Small intestine (tissue), 7 donors: Measurements from ENCODE around the gene SRC. TPM values are rescaled to one million over a fixed set of nuclear protein-coding genes. Genes with fewer than 3 reads are reported as not detected.

Experiments
- DNase-seq, 2 donors: peaks; one replicate each; pipeline versions ENCODE4 v3.0.0 to v3.0.0-alpha.2; 2013
- FAIRE-seq: peaks from 2 replicates; lab custom pipeline; 2012; peaks lifted over from hg19 to GRCh38; lab: Jason Lieb, UNC
- H3K27ac ChIP-seq, 3 donors: one replicate each; pipeline ENCODE4 v1.5.1; 2013; ENCODE audit warnings: low read length in 2 of 3, mild to moderate bottlenecking in 2 of 3, control low read depth in 1 of 3, inconsistent platforms in 1 of 3, low read depth in 1 of 3, moderate library complexity in 1 of 3
- H3K27me3 ChIP-seq, 3 donors: one replicate each; pipeline ENCODE4 v1.6.1; 2013; ENCODE audit warnings: low read length in 3 of 3, inconsistent platforms in 1 of 3; ENCODE audit not compliant: control insufficient read depth in 3 of 3, insufficient read depth in 3 of 3
- H3K36me3 ChIP-seq, 3 donors: one replicate each; pipeline ENCODE4 v1.6.1; 2013; ENCODE audit warnings: low read length in 3 of 3, inconsistent platforms in 1 of 3, low read depth in 1 of 3, mild to moderate bottlenecking in 1 of 3, moderate library complexity in 1 of 3; ENCODE audit not compliant: control insufficient read depth in 3 of 3, insufficient read depth in 2 of 3
- H3K4me1 ChIP-seq, 3 donors: one replicate each; pipeline ENCODE4 v1.6.1; 2013; ENCODE audit warnings: low read length in 2 of 3, inconsistent platforms in 1 of 3, low read depth in 1 of 3, mild to moderate bottlenecking in 1 of 3, moderate library complexity in 1 of 3; ENCODE audit not compliant: control insufficient read depth in 3 of 3, insufficient read depth in 2 of 3
- H3K4me3 ChIP-seq, 3 donors: one replicate each; pipeline ENCODE4 v1.5.1; 2013; ENCODE audit warnings: low read length in 3 of 3, control low read depth in 1 of 3, inconsistent platforms in 1 of 3, low read depth in 1 of 3, mild to moderate bottlenecking in 1 of 3, moderate library complexity in 1 of 3
- H3K9me3 ChIP-seq, 2 donors: one replicate each; pipeline ENCODE4 v1.6.1; 2013; ENCODE audit warnings: low read depth in 1 of 2, low read length in 1 of 2; ENCODE audit not compliant: control insufficient read depth in 2 of 2, insufficient read depth in 1 of 2
- WGBS, 3 donors: extraction: QIAGEN DNeasy Blood & Tissue Kit; methylation state at CpG; one replicate each; pipeline ENCODE4 v1.1.7; 2013; 5-methylcytosine and 5-hydroxymethylcytosine counted together
- polyA plus RNA-seq, 4 donors: library from polyadenylated mRNA; stranded (reverse) in 3 of 4; unstranded in 1 of 4; fragments of 200-250 nt in 3 of 4; fragments of 120-200 nt in 1 of 4; gene quantifications; one replicate each; pipeline versions ENCODE4 v1.2.1 to v1.2.3, GENCODE V29; 2013
- donor health status: healthy with polysubstance abuse.
- donor health status: control.
- donor health status: control.
- donor health status: Bipolar disorder and iron deficiency.
- donor health status: healthy.

Gene SRC
- polyA plus RNA-seq, 4 donors = 70.8 to 173 (median 95.3) TPM

GRCh38 chr20:37342231-37343177 is 3.4 kb upstream of the SRC start:
- Histone ChIP-seq H3K27me3 (no peaks in the 10 kb centered on the region), H3K27ac (peak overlapping the region in 2 of 3 donors; percentile 89 to 96), H3K4me1 (peaks cover 4 to 32% (median 6%) of the 10 kb centered on the region in 3 donors), H3K4me3 (no peak overlapping the region), H3K36me3 (peaks cover 0 to 8% (median 0%) of the 10 kb centered on the region in 3 donors), H3K9me3 (no peaks in the 10 kb centered on the region)
- FAIRE-seq = no peak
- DNase-seq = no peak
- WGBS, 3 donors = 84 to 91% (median 85%) methylated on average over 4 of the region's 4 CpGs

GRCh38 chr20:37343212-37343993 is 2.5 kb upstream of the SRC start:
- 27 to 46% (median 37%) methylated on average over 12 of the region's 12 CpGs for WGBS, 3 donors

GRCh38 chr20:37343994-37344355 is 2.0 kb upstream of the SRC start:
- no peak overlapping the region for H3K4me3 ChIP-seq
- H3K9me3 ChIP-seq = no peaks in the 10 kb centered on the region
- H3K27me3 ChIP-seq = no peaks in the 10 kb centered on the region
- H3K4me1 ChIP-seq = peaks cover 5 to 45% (median 6%) of the 10 kb centered on the region in 3 donors
- peaks cover 0 to 22% (median 0%) of the 10 kb centered on the region in 3 donors for H3K36me3 ChIP-seq
- FAIRE-seq (no peak), DNase-seq (no peak)
- WGBS, 3 donors = 46 to 71% (median 54%) methylated on average over 4 of the region's 4 CpGs
- H3K27ac ChIP-seq = peak overlapping the region; percentile 87 to 96 (median 89)

More at GRCh38 chr20:37343212-37343993, 2.5 kb upstream of the SRC start:
- H3K9me3 ChIP-seq = no peaks in the 10 kb centered on the region
- FAIRE-seq (no peak), DNase-seq (peak; percentile 80 to 97)
- H3K27ac ChIP-seq = peak overlapping the region; percentile 87 to 96 (median 89)
- H3K4me3 ChIP-seq = no peak overlapping the region
- H3K36me3 ChIP-seq = peaks cover 0 to 17% (median 0%) of the 10 kb centered on the region in 3 donors
- H3K4me1 ChIP-seq = peaks cover 5 to 41% (median 6%) of the 10 kb centered on the region in 3 donors
- H3K27me3 ChIP-seq = no peaks in the 10 kb centered on the region

- H3K4me1 ChIP-seq = peaks cover 5 to 52% (median 8%) of the 10 kb centered on the region in 3 donors
- 27 to 68% (median 44%) methylated on average over 10 of the region's 10 CpGs for WGBS, 3 donors
- H3K9me3 ChIP-seq = no peaks in the 10 kb centered on the region
- H3K27ac ChIP-seq = peak overlapping the region; percentile 87 to 96 (median 89)
- peak overlapping the region; percentile 71 to 86 (median 78) for H3K4me3 ChIP-seq
- no peak for FAIRE-seq
- DNase-seq = peak; percentile 89 to 95
- H3K36me3 ChIP-seq = peaks cover 0 to 30% (median 0%) of the 10 kb centered on the region in 3 donors
- H3K27me3 ChIP-seq = no peaks in the 10 kb centered on the region
Observed at GRCh38 chr20:37344506-37345338, 1.2 kb upstream of the SRC start.

GRCh38 chr20:37346236-37346534 is 245 bp downstream of the SRC start:
- Histone ChIP-seq H3K27me3 (no peaks in the 10 kb centered on the region), H3K4me1 (peaks cover 5 to 55% (median 8%) of the 10 kb centered on the region in 3 donors), H3K9me3 (no peaks in the 10 kb centered on the region), H3K27ac (peak overlapping the region; percentile 87 to 96 (median 89)), H3K4me3 (peak overlapping the region; percentile 71 to 86 (median 78)), H3K36me3 (peaks cover 0 to 44% (median 0%) of the 10 kb centered on the region in 3 donors)
- DNase-seq (no peak), FAIRE-seq (no peak)
- 0 to 2% methylated on average over 4 to 35 of the region's 35 CpGs; no CpG with 5 or more reads in 1 of the 3 donors for WGBS, 3 donors

- 13 to 22% (median 22%) methylated on average over 12 to 22 of the region's 22 CpGs for WGBS, 3 donors
- peak in 1 of 2 donors; percentile 41 for DNase-seq
- FAIRE-seq = no peak
- Histone ChIP-seq H3K4me1 (peaks cover 5 to 55% (median 8%) of the 10 kb centered on the region in 3 donors), H3K4me3 (peak overlapping the region; percentile 71 to 86 (median 78)), H3K27me3 (no peaks in the 10 kb centered on the region), H3K9me3 (no peaks in the 10 kb centered on the region), H3K27ac (peak overlapping the region; percentile 46 to 96 (median 89)), H3K36me3 (peaks cover 0 to 50% (median 0%) of the 10 kb centered on the region in 3 donors)
Observed at GRCh38 chr20:37346535-37347346, 801 bp downstream of the SRC start.

- DNase-seq (no peak), FAIRE-seq (no peak)
Observed at GRCh38 chr20:37347347-37347823, 1.4 kb downstream of the SRC start.

More at GRCh38 chr20:37347347-37347823, 1.4 kb downstream of the SRC start:
- Histone ChIP-seq H3K27me3 (no peaks in the 10 kb centered on the region), H3K4me3 (peak overlapping the region in 2 of 3 donors; percentile 71 to 86), H3K36me3 (peaks cover 0 to 56% (median 0%) of the 10 kb centered on the region in 3 donors), H3K4me1 (peaks cover 5 to 55% (median 8%) of the 10 kb centered on the region in 3 donors), H3K9me3 (no peaks in the 10 kb centered on the region), H3K27ac (peak overlapping the region; percentile 64 to 96 (median 89))
- 80 to 91% (median 89%) methylated on average over 7 of the region's 7 CpGs for WGBS, 3 donors
